ENCODE data around the gene SPAG17. TPM values are rescaled to one million over a fixed set of nuclear protein-coding genes. Genes with fewer than 3 reads are reported as not detected.

Gene SPAG17
- total and polyA plus RNA-seq, 2 of the 13 experiments (the other 11 are each of a cell fraction or from before 2014, with no cell fraction given) = not detected

DNA sequence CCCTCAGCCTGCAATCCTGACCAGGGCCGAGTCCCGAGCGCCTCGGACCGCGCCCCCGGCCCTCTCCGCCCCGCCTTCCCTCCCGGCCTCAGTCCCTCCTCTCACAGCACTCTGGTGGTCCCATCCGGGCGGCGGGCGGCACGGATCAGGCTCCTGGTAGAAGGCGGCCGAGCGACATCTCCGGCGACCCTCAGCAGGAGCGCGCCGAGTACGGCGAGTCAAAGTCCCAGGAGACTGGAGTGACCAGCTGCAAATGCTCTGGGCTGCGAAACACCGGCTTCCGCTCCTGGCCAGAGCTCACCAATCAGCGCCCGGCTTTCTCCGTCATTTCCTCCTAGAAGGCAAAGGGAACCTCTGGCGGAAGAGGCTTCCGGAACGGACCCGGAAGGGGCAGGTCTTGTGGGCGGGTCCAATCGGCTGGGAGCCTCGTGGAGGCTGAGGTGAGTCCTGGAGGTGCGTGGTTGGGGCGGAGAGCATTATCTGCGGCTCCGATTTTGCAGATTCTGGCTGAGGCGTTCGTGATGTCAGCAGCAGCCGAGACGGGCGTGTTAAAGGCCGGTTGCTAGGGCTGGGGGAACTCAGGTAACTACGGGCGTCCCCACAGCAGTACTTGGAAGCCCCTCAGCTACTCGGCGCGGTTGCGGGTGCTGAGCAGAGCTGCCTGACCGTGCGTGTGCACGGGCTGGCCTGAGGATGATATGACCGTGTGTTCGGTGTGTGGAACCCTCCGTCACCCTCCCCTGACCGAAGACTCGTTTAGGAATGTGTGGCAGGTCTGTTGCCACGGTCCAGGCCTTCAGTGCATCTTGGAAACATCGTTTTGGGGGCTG is 255.5 kb downstream of the SPAG17 start, which contains the start of the genes GDAP2 and WDR3 (continued):
- TF ChIP-seq, protein P1, sequence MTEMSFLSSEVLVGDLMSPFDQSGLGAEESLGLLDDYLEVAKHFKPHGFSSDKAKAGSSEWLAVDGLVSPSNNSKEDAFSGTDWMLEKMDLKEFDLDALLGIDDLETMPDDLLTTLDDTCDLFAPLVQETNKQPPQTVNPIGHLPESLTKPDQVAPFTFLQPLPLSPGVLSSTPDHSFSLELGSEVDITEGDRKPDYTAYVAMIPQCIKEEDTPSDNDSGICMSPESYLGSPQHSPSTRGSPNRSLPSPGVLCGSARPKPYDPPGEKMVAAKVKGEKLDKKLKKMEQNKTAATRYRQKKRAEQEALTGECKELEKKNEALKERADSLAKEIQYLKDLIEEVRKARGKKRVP (CRISPR knock-in tag; IDR thresholded peaks at IDR 0.05) = peak in 1 of 2 experiments; percentile 33; a peak in 1 of 4 replicates
- TF ChIP-seq GLI4 (CRISPR knock-in tag; IDR thresholded peaks at IDR 0.05; ENCODE audit: borderline replicate concordance) (peak; percentile 72; the same call in 1 of the 2 replicates), ZNF614 (CRISPR knock-in tag; IDR thresholded peaks at IDR 0.05; ENCODE audit: borderline replicate concordance) (peak; percentile 48; the same call in 1 of the 2 replicates), ZSCAN9 (CRISPR knock-in tag; IDR thresholded peaks at IDR 0.05; ENCODE audit: borderline replicate concordance) (no peak), JUNB (CRISPR knock-in tag; IDR thresholded peaks at IDR 0.05; ENCODE audit: borderline replicate concordance) (no peak), NCOR1 (IDR thresholded peaks at IDR 0.05; ENCODE audit: borderline replicate concordance, low read length) (no peak), MEIS1 (CRISPR knock-in tag; IDR thresholded peaks at IDR 0.05; ENCODE audit: borderline replicate concordance) (peak; percentile 55; the same call in 1 of the 2 replicates), AGO2 (optimal IDR thresholded peaks at IDR 0.05; ENCODE audit: low read depth, low read length) (peak; percentile 41), ZNF670 (CRISPR knock-in tag; IDR thresholded peaks at IDR 0.05; ENCODE audit: borderline replicate concordance) (peak; percentile 48; the same call in 1 of the 2 replicates), ZNF350 (CRISPR knock-in tag; IDR thresholded peaks at IDR 0.05; ENCODE audit: borderline replicate concordance, low read depth) (peak; percentile 54; the same call in 1 of the 2 replicates), HCFC1 (IDR thresholded peaks at IDR 0.05; ENCODE audit: low read depth, low read length) (peak; percentile 25)
- TF ChIP-seq, protein P2, sequence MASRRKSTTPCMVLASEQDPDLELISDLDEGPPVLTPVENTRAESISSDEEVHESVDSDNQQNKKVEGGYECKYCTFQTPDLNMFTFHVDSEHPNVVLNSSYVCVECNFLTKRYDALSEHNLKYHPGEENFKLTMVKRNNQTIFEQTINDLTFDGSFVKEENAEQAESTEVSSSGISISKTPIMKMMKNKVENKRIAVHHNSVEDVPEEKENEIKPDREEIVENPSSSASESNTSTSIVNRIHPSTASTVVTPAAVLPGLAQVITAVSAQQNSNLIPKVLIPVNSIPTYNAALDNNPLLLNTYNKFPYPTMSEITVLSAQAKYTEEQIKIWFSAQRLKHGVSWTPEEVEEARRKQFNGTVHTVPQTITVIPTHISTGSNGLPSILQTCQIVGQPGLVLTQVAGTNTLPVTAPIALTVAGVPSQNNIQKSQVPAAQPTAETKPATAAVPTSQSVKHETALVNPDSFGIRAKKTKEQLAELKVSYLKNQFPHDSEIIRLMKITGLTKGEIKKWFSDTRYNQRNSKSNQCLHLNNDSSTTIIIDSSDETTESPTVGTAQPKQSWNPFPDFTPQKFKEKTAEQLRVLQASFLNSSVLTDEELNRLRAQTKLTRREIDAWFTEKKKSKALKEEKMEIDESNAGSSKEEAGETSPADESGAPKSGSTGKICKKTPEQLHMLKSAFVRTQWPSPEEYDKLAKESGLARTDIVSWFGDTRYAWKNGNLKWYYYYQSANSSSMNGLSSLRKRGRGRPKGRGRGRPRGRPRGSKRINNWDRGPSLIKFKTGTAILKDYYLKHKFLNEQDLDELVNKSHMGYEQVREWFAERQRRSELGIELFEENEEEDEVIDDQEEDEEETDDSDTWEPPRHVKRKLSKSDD (CRISPR knock-in tag; IDR thresholded peaks at IDR 0.05; ENCODE audit: low read depth) = no peak
- TF ChIP-seq, protein P3, sequence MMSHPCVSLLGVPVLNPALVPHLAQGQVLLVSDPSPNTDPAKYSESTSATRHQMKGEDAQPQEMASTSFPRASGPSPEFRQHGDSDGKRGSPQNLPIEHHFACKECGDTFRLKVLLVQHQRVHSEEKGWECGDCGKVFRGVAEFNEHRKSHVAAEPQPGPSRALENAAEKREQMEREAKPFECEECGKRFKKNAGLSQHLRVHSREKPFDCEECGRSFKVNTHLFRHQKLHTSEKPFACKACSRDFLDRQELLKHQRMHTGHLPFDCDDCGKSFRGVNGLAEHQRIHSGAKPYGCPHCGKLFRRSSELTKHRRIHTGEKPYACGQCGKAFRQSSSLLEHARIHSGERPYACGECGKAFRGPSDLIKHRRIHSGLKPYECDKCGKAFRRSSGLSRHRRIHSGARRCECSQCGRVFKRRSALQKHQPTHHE (CRISPR knock-in tag; IDR thresholded peaks at IDR 0.05; ENCODE audit: borderline replicate concordance) = peak; percentile 53; the same call in 1 of the 2 replicates
- TF ChIP-seq, protein P4, sequence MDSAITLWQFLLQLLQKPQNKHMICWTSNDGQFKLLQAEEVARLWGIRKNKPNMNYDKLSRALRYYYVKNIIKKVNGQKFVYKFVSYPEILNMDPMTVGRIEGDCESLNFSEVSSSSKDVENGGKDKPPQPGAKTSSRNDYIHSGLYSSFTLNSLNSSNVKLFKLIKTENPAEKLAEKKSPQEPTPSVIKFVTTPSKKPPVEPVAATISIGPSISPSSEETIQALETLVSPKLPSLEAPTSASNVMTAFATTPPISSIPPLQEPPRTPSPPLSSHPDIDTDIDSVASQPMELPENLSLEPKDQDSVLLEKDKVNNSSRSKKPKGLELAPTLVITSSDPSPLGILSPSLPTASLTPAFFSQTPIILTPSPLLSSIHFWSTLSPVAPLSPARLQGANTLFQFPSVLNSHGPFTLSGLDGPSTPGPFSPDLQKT (CRISPR knock-in tag; IDR thresholded peaks at IDR 0.05; ENCODE audit: borderline replicate concordance) = no peak
- TF ChIP-seq, protein P5, sequence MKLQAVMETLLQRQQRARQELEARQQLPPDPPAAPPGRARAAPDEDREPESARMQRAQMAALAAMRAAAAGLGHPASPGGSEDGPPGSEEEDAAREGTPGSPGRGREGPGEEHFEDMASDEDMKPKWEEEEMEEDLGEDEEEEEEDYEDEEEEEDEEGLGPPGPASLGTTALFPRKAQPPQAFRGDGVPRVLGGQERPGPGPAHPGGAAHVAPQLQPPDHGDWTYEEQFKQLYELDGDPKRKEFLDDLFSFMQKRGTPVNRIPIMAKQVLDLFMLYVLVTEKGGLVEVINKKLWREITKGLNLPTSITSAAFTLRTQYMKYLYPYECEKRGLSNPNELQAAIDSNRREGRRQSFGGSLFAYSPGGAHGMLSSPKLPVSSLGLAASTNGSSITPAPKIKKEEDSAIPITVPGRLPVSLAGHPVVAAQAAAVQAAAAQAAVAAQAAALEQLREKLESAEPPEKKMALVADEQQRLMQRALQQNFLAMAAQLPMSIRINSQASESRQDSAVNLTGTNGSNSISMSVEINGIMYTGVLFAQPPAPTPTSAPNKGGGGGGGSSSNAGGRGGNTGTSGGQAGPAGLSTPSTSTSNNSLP (IDR thresholded peaks at IDR 0.05; ENCODE audit: low read depth, low read length) = no peak; the same call in 1 of the 2 replicates
- TF ChIP-seq, protein P6, sequence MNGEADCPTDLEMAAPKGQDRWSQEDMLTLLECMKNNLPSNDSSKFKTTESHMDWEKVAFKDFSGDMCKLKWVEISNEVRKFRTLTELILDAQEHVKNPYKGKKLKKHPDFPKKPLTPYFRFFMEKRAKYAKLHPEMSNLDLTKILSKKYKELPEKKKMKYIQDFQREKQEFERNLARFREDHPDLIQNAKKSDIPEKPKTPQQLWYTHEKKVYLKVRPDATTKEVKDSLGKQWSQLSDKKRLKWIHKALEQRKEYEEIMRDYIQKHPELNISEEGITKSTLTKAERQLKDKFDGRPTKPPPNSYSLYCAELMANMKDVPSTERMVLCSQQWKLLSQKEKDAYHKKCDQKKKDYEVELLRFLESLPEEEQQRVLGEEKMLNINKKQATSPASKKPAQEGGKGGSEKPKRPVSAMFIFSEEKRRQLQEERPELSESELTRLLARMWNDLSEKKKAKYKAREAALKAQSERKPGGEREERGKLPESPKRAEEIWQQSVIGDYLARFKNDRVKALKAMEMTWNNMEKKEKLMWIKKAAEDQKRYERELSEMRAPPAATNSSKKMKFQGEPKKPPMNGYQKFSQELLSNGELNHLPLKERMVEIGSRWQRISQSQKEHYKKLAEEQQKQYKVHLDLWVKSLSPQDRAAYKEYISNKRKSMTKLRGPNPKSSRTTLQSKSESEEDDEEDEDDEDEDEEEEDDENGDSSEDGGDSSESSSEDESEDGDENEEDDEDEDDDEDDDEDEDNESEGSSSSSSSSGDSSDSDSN (CRISPR knock-in tag; IDR thresholded peaks at IDR 0.05) = peak; percentile 46; the same call in 1 of the 2 replicates
